GM12878 (cell line): ENCODE measurements around the gene TYROBP. TPM values are rescaled to one million over a fixed set of nuclear protein-coding genes. Genes with fewer than 3 reads are reported as not detected.

Experiments used
- ATAC-seq: fragments of 200-7000 bp; cut with Tn5 transposase; 3 replicates; pipeline ENCODE4 v1.9.1; 2020; ENCODE audit warnings: mild to moderate bottlenecking, moderate library complexity
- BruUV-seq: library from RNA; stranded (reverse); fragments of 400-500 nt; replicated peaks from 2 replicates; lab custom pipeline; 2021; lab: Mats Ljungman, UMichigan
- CTCF ChIA-PET: fragments of 300-600 bp; sonication (Branson Sonifier 250); formaldehyde crosslinking; extraction: SDS; loops from one replicate; lab custom pipeline; 2021; ENCODE audit warnings: inconsistent platforms; lab: Yijun Ruan, JAX
- POLR2A ChIA-PET: fragments of 350-600 bp; formaldehyde crosslinking; extraction: SDS; loops from one replicate; lab custom pipeline; 2021; ENCODE audit warnings: inconsistent platforms; lab: Charles Lee
- RAD21 ChIA-PET: fragments of 300-600 bp; sonication (Branson Sonifier 250); formaldehyde crosslinking; loops from one replicate; lab custom pipeline; 2023; ENCODE audit warnings: antibody characterized with exemption; ENCODE audit not compliant: unreplicated experiment; lab: Charles Lee
- SMC1A ChIA-PET: fragments of 300-600 bp; sonication (Branson Sonifier 250); formaldehyde crosslinking; loops from one replicate; lab custom pipeline; 2023; ENCODE audit not compliant: unreplicated experiment, uncharacterized antibody; lab: Charles Lee
- DNase-seq: peaks from one replicate; pipeline ENCODE4 v3.0.0-alpha.2; 2011; ENCODE audit warnings: low read depth, low spot score
- FAIRE-seq: peaks from 3 replicates; lab custom pipeline; 2011; peaks lifted over from hg19 to GRCh38; lab: Jason Lieb, UNC
- H2AFZ ChIP-seq: 2 replicates; pipeline ENCODE4 v1.6.0; 2011; ENCODE audit warnings: low read depth, low read length, control low read depth; ENCODE audit not compliant: control insufficient read depth
- H3K27ac ChIP-seq: 2 replicates; pipeline ENCODE4 v1.5.1; 2011; ENCODE audit warnings: control low read depth; ENCODE audit not compliant: control insufficient read depth, insufficient read depth
- H3K27me3 ChIP-seq, 2 experiments: replicated peaks in 1 of 2; 2 replicates each; pipeline versions ENCODE4 v1.6.0 to v1.6.1; 2011; ENCODE audit warnings: low read length in 1 of 2; ENCODE audit not compliant: control insufficient read depth in 2 of 2, insufficient read depth in 2 of 2
- H3K36me3 ChIP-seq, 2 experiments: 2 replicates each; pipeline ENCODE4 v1.5.1; 2011; ENCODE audit warnings: low read length in 1 of 2; ENCODE audit not compliant: control insufficient read depth in 2 of 2, insufficient read depth in 2 of 2
- H3K4me1 ChIP-seq: 2 replicates; pipeline ENCODE4 v1.6.1; 2011; ENCODE audit warnings: mild to moderate bottlenecking, low read length, moderate library complexity, mixed read lengths; ENCODE audit not compliant: control insufficient read depth, insufficient read depth
- H3K4me2 ChIP-seq: 2 replicates; pipeline ENCODE4 v1.6.0; 2011; ENCODE audit warnings: control low read depth; ENCODE audit not compliant: control insufficient read depth, insufficient read depth
- H3K4me3 ChIP-seq: fragments of 200-600 bp; sonication (generic); 2 replicates; pipeline ENCODE4 v1.5.1; 2016
- H3K79me2 ChIP-seq: 2 replicates; pipeline ENCODE4 v1.6.0; 2011; ENCODE audit warnings: low read length; ENCODE audit not compliant: control insufficient read depth, insufficient read depth
- H3K9ac ChIP-seq: 2 replicates; pipeline ENCODE4 v1.8.0; 2011; ENCODE audit warnings: low read length, control low read depth, mixed read lengths; ENCODE audit not compliant: control insufficient read depth, insufficient read depth
- H3K9me3 ChIP-seq: replicated peaks from 3 replicates; pipeline ENCODE4 v1.5.1; 2011; ENCODE audit warnings: mild to moderate bottlenecking, low read length; ENCODE audit not compliant: control insufficient read depth, insufficient read depth
- H4K20me1 ChIP-seq: 2 replicates; pipeline ENCODE4 v1.6.0; 2011; ENCODE audit not compliant: control insufficient read depth, insufficient read depth
- ETV6 ChIP-seq, 2 experiments: fragments of 450-650 bp in 1 of 2; IDR thresholded peaks in 1 of 2; conservative IDR thresholded peaks in 1 of 2; 2 replicates each; pipeline ENCODE4 v1.6.1; 2014; ENCODE audit warnings: antibody characterized with exemption in 1 of 2, borderline replicate concordance in 1 of 2, low read depth in 1 of 2, mild to moderate bottlenecking in 1 of 2, moderate library complexity in 1 of 2
- FOS ChIP-seq: IDR thresholded peaks from 3 replicates; pipeline ENCODE4 v1.6.1; 2011; ENCODE audit warnings: borderline replicate concordance; ENCODE audit not compliant: insufficient read length; ENCODE audit errors: extremely low read depth
- HDAC2 ChIP-seq: fragments of 200-600 bp; sonication (generic); IDR thresholded peaks from 2 replicates; pipeline ENCODE4 v1.6.1; 2017
- MLLT1 ChIP-seq: fragments of 450-650 bp; IDR thresholded peaks from 2 replicates; pipeline ENCODE4 v1.6.1; 2016; ENCODE audit warnings: mild to moderate bottlenecking
- NFXL1 ChIP-seq: fragments of 450-650 bp; IDR thresholded peaks from 2 replicates; pipeline ENCODE4 v1.6.1; 2017; ENCODE audit warnings: antibody characterized with exemption, mild to moderate bottlenecking, borderline replicate concordance
- NFYB ChIP-seq: IDR thresholded peaks from 2 replicates; pipeline ENCODE4 v1.6.1; 2011; ENCODE audit warnings: low read depth, mild to moderate bottlenecking, low read length, improper control_type of control experiment, moderate library complexity; ENCODE audit not compliant: insufficient read depth
- RFX5 ChIP-seq: IDR thresholded peaks from 2 replicates; pipeline ENCODE4 v1.6.1; 2011; ENCODE audit warnings: low read depth, low read length, improper control_type of control experiment
- RUNX3 ChIP-seq: IDR thresholded peaks from 2 replicates; pipeline ENCODE4 v1.6.1; 2012; ENCODE audit warnings: low read length, inconsistent platforms
- TARDBP ChIP-seq: IDR thresholded peaks from 2 replicates; pipeline ENCODE4 v1.6.1; 2016; ENCODE audit warnings: borderline replicate concordance
- YBX1 ChIP-seq: fragments of 450-650 bp; IDR thresholded peaks from 2 replicates; pipeline ENCODE4 v1.6.1; 2016; ENCODE audit warnings: antibody characterized with exemption
- WGBS: methylation state at CpG from one replicate; pipeline ENCODE4 v1.1.6; 2016; ENCODE audit warnings: low lambda C conversion rate; ENCODE audit not compliant: insufficient replicate concordance, insufficient coverage; ENCODE audit errors: missing lambda C conversion rate; 5-methylcytosine and 5-hydroxymethylcytosine counted together
- in situ Hi-C: fragments of 300-500 bp; cut with MboI; formaldehyde crosslinking; loops from 9 replicates; pipeline ENCODE4 v1.14.3; 2018; ENCODE audit warnings: mixed read lengths
- intact Hi-C: fragments of 100-400 bp; cut with micrococcal nuclease; formaldehyde crosslinking; loops from one replicate; pipeline ENCODE4 v1.14.2; 2022; ENCODE audit not compliant: unreplicated experiment
- polyA plus RNA-seq, 11 experiments: library from polyadenylated mRNA; depleted of rRNA in 4 of 11; unstranded in 6 of 11; stranded (reverse) in 5 of 11; fragments of >200 nt; fragmentation: Nextera tagmentation in 4 of 11; fragmentation: Illumina TruSeq in 1 of 11; extraction: Ambion mirVana in 4 of 11; extraction: Trizol in 1 of 11; gene quantifications; 1 replicate in 1 of 11; 2 replicates in 10 of 11; pipeline versions ENCODE4 v1.2.1 to v1.2.3, GENCODE V29; 2011 to 2016; ENCODE audit warnings: inconsistent platforms in 2 of 11, missing spikeins in 2 of 11, low read depth in 1 of 11
- total RNA-seq, 4 experiments: library from RNA; depleted of rRNA in 3 of 4; stranded (reverse); fragments of >200 nt in 3 of 4; fragmentation: Illumina TruSeq in 1 of 4; extraction: Trizol in 1 of 4; gene quantifications; 2 replicates each; pipeline versions ENCODE4 v1.2.1 to v1.2.3, GENCODE V29; 2013 to 2021
- TF ChIP-seq, protein P1 (sequence below): fragments of 450-650 bp; IDR thresholded peaks from 2 replicates; pipeline ENCODE4 v1.6.1; 2016; ENCODE audit warnings: mild to moderate bottlenecking
- TF ChIP-seq, protein P2 (sequence below): fragments of 450-650 bp; IDR thresholded peaks from 2 replicates; pipeline ENCODE4 v1.6.1; 2017; ENCODE audit warnings: mild to moderate bottlenecking, moderate library complexity

Gene TYROBP
- total and polyA plus RNA-seq, 10 of the 15 experiments (the other 5 are each of a cell fraction or from before 2014, with no cell fraction given), result 0.33 to 2.4 (median 0.58) TPM; not detected in 2

DNA sequence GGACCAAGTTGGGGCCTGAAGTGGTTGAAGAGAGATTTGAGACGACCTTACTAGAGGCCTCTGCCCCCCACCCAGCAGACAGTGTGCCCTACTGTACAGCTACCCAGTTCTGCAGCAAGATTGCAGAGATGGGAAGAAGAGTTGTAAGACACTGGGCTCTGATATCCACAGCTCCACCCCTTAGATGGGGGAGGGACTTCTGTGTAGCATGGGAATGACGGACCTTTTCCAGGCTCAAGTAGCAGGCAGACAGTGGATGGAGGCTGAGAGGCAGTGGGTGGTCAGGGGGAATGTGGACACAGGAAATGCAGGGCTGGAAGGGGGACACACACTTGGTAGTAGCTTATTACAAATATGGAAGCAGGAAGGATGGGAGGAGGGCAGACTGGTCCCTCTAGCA is 41.0 kb upstream of the TYROBP start:
- no peak for DNase-seq
- ChIA-PET RAD21 (interaction anchor here (0.8 to 1.2 kb wide), 3 partner anchors 37 to 105 kb away, joined by 3 to 5 read pairs (median 4); partner anchors contain the start of genes ALKBH6 and THAP8), POLR2A (interaction anchor here (0.9 kb wide), 1 partner anchor 34 kb away, joined by 6 read pairs; no protein-coding TSS in a partner anchor)
- H3K4me2 ChIP-seq, result no peak overlapping the region
- H3K27me3 ChIP-seq, result no peaks in the 10 kb centered on the region
- H3K9ac ChIP-seq, result no peak overlapping the region
- TF ChIP-seq YBX1 (no peak), NFYB (no peak), NFXL1 (no peak), ETV6 (conservative IDR thresholded peaks at IDR 0.05 in 1 of 2, IDR thresholded peaks at IDR 0.05 in 1 of 2; ENCODE audit: borderline replicate concordance in 1 of 2, low read depth in 1 of 2) (no peak), MLLT1 (no peak), HDAC2 (no peak), TARDBP (no peak), RFX5 (no peak), RUNX3 (no peak), FOS (no peak)
- TF ChIP-seq, protein P1, sequence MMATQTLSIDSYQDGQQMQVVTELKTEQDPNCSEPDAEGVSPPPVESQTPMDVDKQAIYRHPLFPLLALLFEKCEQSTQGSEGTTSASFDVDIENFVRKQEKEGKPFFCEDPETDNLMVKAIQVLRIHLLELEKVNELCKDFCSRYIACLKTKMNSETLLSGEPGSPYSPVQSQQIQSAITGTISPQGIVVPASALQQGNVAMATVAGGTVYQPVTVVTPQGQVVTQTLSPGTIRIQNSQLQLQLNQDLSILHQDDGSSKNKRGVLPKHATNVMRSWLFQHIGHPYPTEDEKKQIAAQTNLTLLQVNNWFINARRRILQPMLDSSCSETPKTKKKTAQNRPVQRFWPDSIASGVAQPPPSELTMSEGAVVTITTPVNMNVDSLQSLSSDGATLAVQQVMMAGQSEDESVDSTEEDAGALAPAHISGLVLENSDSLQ, result no peak
- TF ChIP-seq, protein P2, sequence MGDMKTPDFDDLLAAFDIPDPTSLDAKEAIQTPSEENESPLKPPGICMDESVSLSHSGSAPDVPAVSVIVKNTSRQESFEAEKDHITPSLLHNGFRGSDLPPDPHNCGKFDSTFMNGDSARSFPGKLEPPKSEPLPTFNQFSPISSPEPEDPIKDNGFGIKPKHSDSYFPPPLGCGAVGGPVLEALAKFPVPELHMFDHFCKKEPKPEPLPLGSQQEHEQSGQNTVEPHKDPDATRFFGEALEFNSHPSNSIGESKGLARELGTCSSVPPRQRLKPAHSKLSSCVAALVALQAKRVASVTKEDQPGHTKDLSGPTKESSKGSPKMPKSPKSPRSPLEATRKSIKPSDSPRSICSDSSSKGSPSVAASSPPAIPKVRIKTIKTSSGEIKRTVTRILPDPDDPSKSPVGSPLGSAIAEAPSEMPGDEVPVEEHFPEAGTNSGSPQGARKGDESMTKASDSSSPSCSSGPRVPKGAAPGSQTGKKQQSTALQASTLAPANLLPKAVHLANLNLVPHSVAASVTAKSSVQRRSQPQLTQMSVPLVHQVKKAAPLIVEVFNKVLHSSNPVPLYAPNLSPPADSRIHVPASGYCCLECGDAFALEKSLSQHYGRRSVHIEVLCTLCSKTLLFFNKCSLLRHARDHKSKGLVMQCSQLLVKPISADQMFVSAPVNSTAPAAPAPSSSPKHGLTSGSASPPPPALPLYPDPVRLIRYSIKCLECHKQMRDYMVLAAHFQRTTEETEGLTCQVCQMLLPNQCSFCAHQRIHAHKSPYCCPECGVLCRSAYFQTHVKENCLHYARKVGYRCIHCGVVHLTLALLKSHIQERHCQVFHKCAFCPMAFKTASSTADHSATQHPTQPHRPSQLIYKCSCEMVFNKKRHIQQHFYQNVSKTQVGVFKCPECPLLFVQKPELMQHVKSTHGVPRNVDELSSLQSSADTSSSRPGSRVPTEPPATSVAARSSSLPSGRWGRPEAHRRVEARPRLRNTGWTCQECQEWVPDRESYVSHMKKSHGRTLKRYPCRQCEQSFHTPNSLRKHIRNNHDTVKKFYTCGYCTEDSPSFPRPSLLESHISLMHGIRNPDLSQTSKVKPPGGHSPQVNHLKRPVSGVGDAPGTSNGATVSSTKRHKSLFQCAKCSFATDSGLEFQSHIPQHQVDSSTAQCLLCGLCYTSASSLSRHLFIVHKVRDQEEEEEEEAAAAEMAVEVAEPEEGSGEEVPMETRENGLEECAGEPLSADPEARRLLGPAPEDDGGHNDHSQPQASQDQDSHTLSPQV, result no peak
- TF ChIP-seq, all 136 proteins: peak for 0
- no peaks in the 10 kb centered on the region for H3K79me2 ChIP-seq
- peaks cover 8% of the 10 kb centered on the region for H3K4me1 ChIP-seq
- H3K4me3 ChIP-seq, result no peak overlapping the region
- no peaks in the 10 kb centered on the region for H4K20me1 ChIP-seq
- CTCF ChIA-PET, result interaction anchor here (0.8 to 1.6 kb wide), 5 partner anchors 9 to 44 kb away, joined by 3 to 10 read pairs (median 3); no protein-coding TSS in a partner anchor
- WGBS, result 0% methylated on average over 2 of the region's 2 CpGs
- in situ Hi-C loops, result no loop called here
- intact Hi-C loops, result no loop called here
- H3K9me3 ChIP-seq, result no peaks in the 10 kb centered on the region
- FAIRE-seq (no peak), ATAC-seq (no peak)
- no TSS peak for BruUV-seq
- H3K36me3 ChIP-seq, result no peaks in the 10 kb centered on the region
- H2AFZ ChIP-seq, result no peak overlapping the region
- SMC1A ChIA-PET, result no interaction called here
- no peak overlapping the region for H3K27ac ChIP-seq
